PC-3 (cell line): ENCODE results near the gene TRABD. TPM values are rescaled to one million over a fixed set of nuclear protein-coding genes. Genes with fewer than 3 reads are reported as not detected.

Experiments used
- ATAC-seq: fragments of 200-7000 bp; cut with Tn5 transposase; 2 replicates; pipeline ENCODE4 v1.9.1; 2020; ENCODE audit warnings: mild to moderate bottlenecking, moderate library complexity
- BruUV-seq: library from RNA; stranded (reverse); fragments of 400-500 nt; replicated peaks from 2 replicates; lab custom pipeline; 2021; lab: Mats Ljungman, UMichigan
- CTCF ChIA-PET: fragments of 300-600 bp; sonication (Branson Sonifier 250); formaldehyde crosslinking; loops from one replicate; lab custom pipeline; 2022; ENCODE audit warnings: antibody characterized with exemption; lab: Charles Lee
- POLR2A ChIA-PET: fragments of 300-600 bp; sonication (Branson Sonifier 250); formaldehyde crosslinking; loops from one replicate; lab custom pipeline; 2022; ENCODE audit warnings: antibody characterized with exemption; ENCODE audit not compliant: unreplicated experiment; lab: Charles Lee
- DNase-seq: peaks from one replicate; pipeline ENCODE4 v3.0.0-alpha.2; 2015
- H2AFZ ChIP-seq: fragments of 300-600 bp; sonication (generic); 2 replicates; pipeline ENCODE4 v1.6.0; 2016; ENCODE audit warnings: antibody characterized with exemption, low read length
- H3F3A ChIP-seq: fragments of 300-600 bp; sonication (generic); one replicate; pipeline ENCODE4 v1.6.0; 2017; ENCODE audit warnings: antibody characterized with exemption, low read length, control low read depth, mild to moderate bottlenecking; ENCODE audit not compliant: unreplicated experiment
- H3K27ac ChIP-seq: fragments of 300-600 bp; sonication (generic); 2 replicates; pipeline ENCODE4 v1.5.1; 2016; ENCODE audit warnings: mild to moderate bottlenecking, low read length
- H3K27me3 ChIP-seq: fragments of 300-600 bp; sonication (generic); 2 replicates; pipeline ENCODE4 v1.6.1; 2016; ENCODE audit warnings: low read length, mixed read lengths
- H3K36me3 ChIP-seq: fragments of 300-600 bp; sonication (generic); 2 replicates; pipeline ENCODE4 v1.6.1; 2016; ENCODE audit warnings: low read depth, mixed run types, low read length, mixed read lengths
- H3K4me1 ChIP-seq: fragments of 300-600 bp; sonication (generic); 2 replicates; pipeline ENCODE4 v1.5.1; 2016; ENCODE audit warnings: low read length; ENCODE audit not compliant: insufficient read depth
- H3K4me2 ChIP-seq: fragments of 300-600 bp; sonication (generic); 2 replicates; pipeline ENCODE4 v1.6.0; 2016; ENCODE audit warnings: low read length
- H3K4me3 ChIP-seq: fragments of 300-600 bp; sonication (generic); 2 replicates; pipeline ENCODE4 v1.5.1; 2016; ENCODE audit warnings: mild to moderate bottlenecking, low read length, mixed read lengths
- H3K79me2 ChIP-seq: fragments of 300-600 bp; sonication (generic); 2 replicates; pipeline ENCODE4 v1.6.1; 2017; ENCODE audit warnings: low read length, mixed read lengths
- H3K9ac ChIP-seq: fragments of 300-600 bp; sonication (generic); 2 replicates; pipeline ENCODE4 v1.6.0; 2016; ENCODE audit warnings: mild to moderate bottlenecking, low read length
- H3K9me2 ChIP-seq: fragments of 300-600 bp; sonication (generic); replicated peaks from 2 replicates; pipeline ENCODE4 v1.6.1; 2016; ENCODE audit warnings: mixed run types, low read length, mixed read lengths
- H3K9me3 ChIP-seq: fragments of 300-600 bp; sonication (generic); 2 replicates; pipeline ENCODE4 v1.6.1; 2016; ENCODE audit warnings: low read length, mixed read lengths
- H4K20me1 ChIP-seq: fragments of 300-600 bp; sonication (generic); 2 replicates; pipeline ENCODE4 v1.6.1; 2016; ENCODE audit warnings: low read length, mixed read lengths
- CTCF ChIP-seq: fragments of 300-600 bp; sonication (generic); conservative IDR thresholded peaks from 2 replicates; pipeline ENCODE4 v1.5.1; 2017; ENCODE audit warnings: antibody characterized with exemption, low read depth, mild to moderate bottlenecking, low read length
- EZH2 ChIP-seq: fragments of 300-600 bp; sonication (generic); IDR thresholded peaks from one replicate; pipeline ENCODE4 v1.6.1; 2017; ENCODE audit warnings: antibody characterized with exemption, mild to moderate bottlenecking, low read length; ENCODE audit not compliant: unreplicated experiment
- EZH2phosphoT487 ChIP-seq: fragments of 300-600 bp; sonication (generic); IDR thresholded peaks from 2 replicates; pipeline ENCODE4 v1.6.1; 2018; ENCODE audit warnings: mild to moderate bottlenecking, antibody characterized with exemption, low read length, borderline replicate concordance
- intact Hi-C: fragments of 100-400 bp; cut with micrococcal nuclease; formaldehyde crosslinking; loops from 2 replicates; pipeline ENCODE4 v1.9.0; 2023
- total RNA-seq: library from RNA; depleted of rRNA; stranded (reverse); fragments of >200 nt; gene quantifications from 2 replicates; pipeline ENCODE4 v1.2.3, GENCODE V29; 2014

The TRABD gene
- total RNA-seq, 1 experiment from 2014 or later, result 53.4 TPM

GRCh38 chr22:50198624-50199017 lies 12.9 kb downstream of the TRABD start:
- intact Hi-C loops, result no loop called here
- Histone ChIP-seq H3K4me1 (peaks cover 3% of the 10 kb centered on the region), H3K9ac (no peak overlapping the region), H4K20me1 (no peaks in the 10 kb centered on the region), H3K27me3 (no peaks in the 10 kb centered on the region), H3K4me3 (no peak overlapping the region), H3K9me3 (no peaks in the 10 kb centered on the region), H2AFZ (no peak overlapping the region), H3K36me3 (no peaks in the 10 kb centered on the region; the same call in 1 of the 2 replicates), H3K27ac (no peak overlapping the region), H3K9me2 (no peaks in the 10 kb centered on the region), H3K4me2 (no peak overlapping the region), H3F3A (no peaks in the 10 kb centered on the region), H3K79me2 (peaks cover 23% of the 10 kb centered on the region)
- no TSS peak for BruUV-seq
- TF ChIP-seq EZH2phosphoT487, result no peak
- no peak for TF ChIP-seq EZH2
- no peak for TF ChIP-seq CTCF
- ChIA-PET CTCF (no interaction called here), POLR2A (no interaction called here)
- DNase-seq, result no peak
- no peak for ATAC-seq

GRCh38 chr22:50199251-50199721 lies 13.6 kb downstream of the TRABD start:
- H3K27ac ChIP-seq, result no peak overlapping the region
- no peak for DNase-seq
- no peaks in the 10 kb centered on the region for H3K9me3 ChIP-seq
- peak overlapping the region; percentile 87 for H3K4me2 ChIP-seq
- POLR2A ChIA-PET, result no interaction called here
- peaks cover 25% of the 10 kb centered on the region for H3K79me2 ChIP-seq
- TF ChIP-seq EZH2phosphoT487 (no peak), CTCF (no peak), EZH2 (no peak)
- no peaks in the 10 kb centered on the region for H4K20me1 ChIP-seq
- no peaks in the 10 kb centered on the region for H3F3A ChIP-seq
- peaks cover 3% of the 10 kb centered on the region for H3K4me1 ChIP-seq
- no peak overlapping the region for H3K9ac ChIP-seq
- H3K9me2 ChIP-seq, result no peaks in the 10 kb centered on the region
- no peaks in the 10 kb centered on the region for H3K27me3 ChIP-seq
- H3K36me3 ChIP-seq, result no peaks in the 10 kb centered on the region; the same call in 1 of the 2 replicates
- CTCF ChIA-PET, result interaction anchor here (0.7 kb wide), 1 partner anchor 298 kb away, joined by 4 read pairs; no protein-coding TSS in a partner anchor
- no peak for ATAC-seq
- BruUV-seq, result TSS peak; percentile 54
- no peak overlapping the region for H3K4me3 ChIP-seq
- H2AFZ ChIP-seq, result no peak overlapping the region
- intact Hi-C loops, result no loop called here

- no peaks in the 10 kb centered on the region for H3K9me2 ChIP-seq
- no peaks in the 10 kb centered on the region for H3K9me3 ChIP-seq
- H3K36me3 ChIP-seq, result no peaks in the 10 kb centered on the region
- intact Hi-C loops, result no loop called here
- peak overlapping the region; percentile 87 for H3K4me2 ChIP-seq
- TF ChIP-seq CTCF (no peak), EZH2 (no peak), EZH2phosphoT487 (no peak)
- H3F3A ChIP-seq, result no peaks in the 10 kb centered on the region
- H2AFZ ChIP-seq, result peak overlapping the region; percentile 67; the same call in 1 of the 2 replicates
- H3K9ac ChIP-seq, result peak overlapping the region; percentile 73; the same call in 1 of the 2 replicates
- POLR2A ChIA-PET, result no interaction called here
- H3K4me3 ChIP-seq, result peak overlapping the region; percentile 73
- peaks cover 3% of the 10 kb centered on the region for H3K4me1 ChIP-seq
- no TSS peak for BruUV-seq
- H3K27ac ChIP-seq, result no peak overlapping the region
- H3K27me3 ChIP-seq, result no peaks in the 10 kb centered on the region
- peaks cover 25% of the 10 kb centered on the region for H3K79me2 ChIP-seq
- peak; percentile 43 for ATAC-seq
- CTCF ChIA-PET, result no interaction called here
- H4K20me1 ChIP-seq, result no peaks in the 10 kb centered on the region
- no peak for DNase-seq
These were observed 14.2 kb downstream of the TRABD start for GRCh38 chr22:50199829-50200460.
